Lung (tissue), 12 donors: ENCODE results near the gene ALK. TPM values are rescaled to one million over a fixed set of nuclear protein-coding genes. Genes with fewer than 3 reads are reported as not detected.

Source experiments
- ATAC-seq: fragments of 200-7000 bp; cut with Tn5 transposase; one replicate; pipeline ENCODE4 v1.9.1; 2020; ENCODE audit warnings: moderate number of reproducible peaks; ENCODE audit not compliant: insufficient read depth, low FRiP score
- DNase-seq, 3 donors: peaks; one replicate each; pipeline ENCODE4 v3.0.0-alpha.2; 2013 to 2017
- H3K27ac ChIP-seq, 2 donors: one replicate each; pipeline ENCODE4 v1.5.1; 2013; ENCODE audit warnings: mild to moderate bottlenecking in 2 of 2, moderate library complexity in 2 of 2, control low read depth in 1 of 2, inconsistent platforms in 1 of 2, low read depth in 1 of 2, low read length in 1 of 2
- H3K27me3 ChIP-seq, 3 donors: one replicate each; pipeline ENCODE4 v1.5.1; 2013; ENCODE audit warnings: low read length in 2 of 3; ENCODE audit not compliant: control insufficient read depth in 3 of 3, insufficient read depth in 3 of 3
- H3K36me3 ChIP-seq, 4 donors: one replicate each; pipeline ENCODE4 v1.5.1; 2013; ENCODE audit warnings: low read length in 4 of 4, mild to moderate bottlenecking in 1 of 4, moderate library complexity in 1 of 4; ENCODE audit not compliant: control insufficient read depth in 4 of 4, insufficient read depth in 4 of 4
- H3K4me1 ChIP-seq, 5 donors: one replicate each; pipeline ENCODE4 v1.5.1; 2013; ENCODE audit warnings: low read length in 5 of 5, mild to moderate bottlenecking in 2 of 5, moderate library complexity in 1 of 5; ENCODE audit not compliant: control insufficient read depth in 5 of 5, insufficient read depth in 5 of 5
- H3K4me3 ChIP-seq: one replicate; pipeline ENCODE4 v1.5.1; 2013; ENCODE audit warnings: mild to moderate bottlenecking, control low read depth, moderate library complexity
- H3K9ac ChIP-seq, 2 donors: one replicate each; pipeline ENCODE4 v1.5.1; 2013; ENCODE audit warnings: low read length in 2 of 2, control low read depth in 1 of 2; ENCODE audit not compliant: insufficient read depth in 1 of 2
- H3K9me3 ChIP-seq, 4 donors: one replicate each; pipeline ENCODE4 v1.5.1; 2013; ENCODE audit warnings: low read length in 3 of 4, mild to moderate bottlenecking in 1 of 4, moderate library complexity in 1 of 4; ENCODE audit not compliant: control insufficient read depth in 4 of 4, insufficient read depth in 3 of 4
- WGBS, 2 donors: extraction: QIAGEN DNeasy Blood & Tissue Kit; methylation state at CpG; one replicate each; pipeline ENCODE4 v1.1.7; 2013; 5-methylcytosine and 5-hydroxymethylcytosine counted together
- polyA plus RNA-seq, 2 donors: library from polyadenylated mRNA; stranded (reverse); fragments of 200-250 nt; gene quantifications; one replicate each; pipeline ENCODE4 v1.2.1, GENCODE V29; 2013
- total RNA-seq, 2 donors: library from RNA; depleted of rRNA in 1 of 2; stranded (reverse); fragments of >200 nt in 1 of 2; gene quantifications; one replicate each; pipeline ENCODE4 v1.2.1, GENCODE V29; 2014 to 2021
- TF ChIP-seq, protein P1 (sequence below): IDR thresholded peaks from 2 replicates; pipeline ENCODE4 v1.5.1; 2012; ENCODE audit warnings: mild to moderate bottlenecking; ENCODE audit errors: control extremely low read depth, extremely low read depth
- donor health status: control.
- donor health status: control.
- donor health status: Bipolar disorder and iron deficiency.
- donor health status: healthy.
- donor health status: DM: yes; HTN: yes; CAD: no.

ALK gene
- total and polyA plus RNA-seq, 4 donors = 0.09 to 0.25 (median 0.10) TPM; not detected in 1

DNA sequence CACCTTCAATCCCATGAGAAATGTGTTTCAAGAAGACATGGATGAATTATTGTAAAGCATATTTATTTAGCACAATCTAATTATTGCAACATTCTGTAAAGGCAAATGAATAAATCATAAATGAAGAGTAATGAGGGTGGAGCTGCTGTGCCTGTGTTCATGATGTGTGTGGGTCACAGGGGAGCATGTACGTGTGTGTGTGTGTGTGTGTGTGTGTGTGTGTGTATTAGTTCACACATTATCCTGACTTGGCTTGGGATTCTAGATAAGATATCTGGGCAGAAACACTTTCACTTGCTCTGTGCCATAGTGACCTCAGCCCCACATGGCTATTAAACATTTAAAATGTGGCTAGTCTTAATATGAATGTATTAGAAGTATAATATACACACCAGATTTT lies 361.8 kb downstream of the ALK start:
- no peak overlapping the region for H3K4me3 ChIP-seq
- H3K4me1 ChIP-seq = no peaks in the 10 kb centered on the region
- WGBS, 2 donors = 39 to 80% methylated on average over 1 of the region's 1 CpG
- no peaks in the 10 kb centered on the region for H3K27me3 ChIP-seq
- no peak for ATAC-seq
- H3K36me3 ChIP-seq = no peaks in the 10 kb centered on the region
- TF ChIP-seq, protein P1, sequence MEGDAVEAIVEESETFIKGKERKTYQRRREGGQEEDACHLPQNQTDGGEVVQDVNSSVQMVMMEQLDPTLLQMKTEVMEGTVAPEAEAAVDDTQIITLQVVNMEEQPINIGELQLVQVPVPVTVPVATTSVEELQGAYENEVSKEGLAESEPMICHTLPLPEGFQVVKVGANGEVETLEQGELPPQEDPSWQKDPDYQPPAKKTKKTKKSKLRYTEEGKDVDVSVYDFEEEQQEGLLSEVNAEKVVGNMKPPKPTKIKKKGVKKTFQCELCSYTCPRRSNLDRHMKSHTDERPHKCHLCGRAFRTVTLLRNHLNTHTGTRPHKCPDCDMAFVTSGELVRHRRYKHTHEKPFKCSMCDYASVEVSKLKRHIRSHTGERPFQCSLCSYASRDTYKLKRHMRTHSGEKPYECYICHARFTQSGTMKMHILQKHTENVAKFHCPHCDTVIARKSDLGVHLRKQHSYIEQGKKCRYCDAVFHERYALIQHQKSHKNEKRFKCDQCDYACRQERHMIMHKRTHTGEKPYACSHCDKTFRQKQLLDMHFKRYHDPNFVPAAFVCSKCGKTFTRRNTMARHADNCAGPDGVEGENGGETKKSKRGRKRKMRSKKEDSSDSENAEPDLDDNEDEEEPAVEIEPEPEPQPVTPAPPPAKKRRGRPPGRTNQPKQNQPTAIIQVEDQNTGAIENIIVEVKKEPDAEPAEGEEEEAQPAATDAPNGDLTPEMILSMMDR = no peak
- no peak for DNase-seq
- H3K9ac ChIP-seq = no peak overlapping the region
- H3K27ac ChIP-seq = no peak overlapping the region
- H3K9me3 ChIP-seq = no peaks in the 10 kb centered on the region

DNA sequence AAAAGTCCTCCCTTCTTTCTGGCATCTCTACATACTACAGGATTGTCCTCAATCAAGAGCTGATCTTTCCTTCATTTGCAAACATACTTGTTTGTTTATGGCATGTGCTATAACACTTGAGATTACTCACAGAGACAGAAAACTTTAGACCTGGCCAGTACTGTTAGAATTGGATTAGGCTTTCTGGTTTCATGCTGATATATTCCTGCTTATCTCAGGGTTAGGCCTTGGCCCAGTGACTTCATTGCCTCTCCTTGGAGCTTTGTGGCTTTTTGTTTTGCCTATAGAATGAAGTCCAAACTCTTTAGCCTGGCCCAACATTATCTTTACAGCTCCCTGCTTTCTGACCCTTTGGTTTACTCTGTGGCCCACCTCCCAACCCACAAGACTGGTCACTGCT lies 363.3 kb downstream of the ALK start:
- H3K4me3 ChIP-seq = no peak overlapping the region
- no peak for DNase-seq
- H3K36me3 ChIP-seq = no peaks in the 10 kb centered on the region
- H3K9me3 ChIP-seq = no peaks in the 10 kb centered on the region
- no peak overlapping the region for H3K9ac ChIP-seq
- H3K4me1 ChIP-seq = no peaks in the 10 kb centered on the region
- H3K27ac ChIP-seq = no peak overlapping the region
- TF ChIP-seq, protein P1 = no peak
- no peaks in the 10 kb centered on the region for H3K27me3 ChIP-seq
- ATAC-seq = no peak

DNA sequence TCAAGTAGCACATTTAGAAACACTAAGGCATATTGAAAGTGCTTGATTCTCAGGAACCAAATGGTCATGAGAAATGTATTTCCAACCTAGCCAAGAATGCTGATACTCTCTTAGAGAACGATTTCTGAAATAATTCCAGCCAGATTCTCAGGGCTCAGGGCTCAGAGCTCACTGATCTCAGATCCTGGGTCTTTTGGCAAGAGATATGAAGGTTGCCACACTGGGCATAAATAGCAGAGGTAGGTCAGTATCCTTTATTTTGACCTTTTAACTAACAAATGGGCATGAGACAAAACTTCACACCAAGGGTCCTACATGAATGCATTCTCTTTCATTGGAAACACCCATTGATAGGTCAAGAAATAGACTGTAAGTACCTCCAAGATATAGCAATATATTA lies 364.1 kb downstream of the ALK start:
- no peaks in the 10 kb centered on the region for H3K9me3 ChIP-seq
- H3K27me3 ChIP-seq = no peaks in the 10 kb centered on the region
- H3K4me3 ChIP-seq = no peak overlapping the region
- 52 to 71% methylated on average over 1 of the region's 1 CpG for WGBS, 2 donors
- TF ChIP-seq, protein P1 = no peak
- H3K27ac ChIP-seq = no peak overlapping the region
- no peak for DNase-seq
- H3K9ac ChIP-seq = no peak overlapping the region
- H3K4me1 ChIP-seq = no peaks in the 10 kb centered on the region
- no peak for ATAC-seq
- H3K36me3 ChIP-seq = no peaks in the 10 kb centered on the region

DNA sequence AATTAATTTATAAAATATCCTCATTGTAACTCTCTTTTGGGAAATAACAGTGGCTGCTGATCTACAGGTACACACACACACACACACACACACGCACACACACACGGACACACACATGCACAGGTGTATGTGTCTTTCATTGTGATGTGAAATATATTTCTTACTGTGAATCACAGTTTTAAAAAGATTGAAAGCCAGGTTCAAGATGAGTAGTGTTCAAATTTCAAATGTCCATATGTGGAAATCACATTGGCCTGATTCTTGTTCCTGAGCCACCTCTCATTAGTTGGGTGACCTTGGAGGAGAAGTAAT lies 372.4 kb downstream of the ALK start:
- H3K9ac ChIP-seq = no peak overlapping the region
- H3K27ac ChIP-seq = no peak overlapping the region
- 76 to 91% methylated on average over 2 of the region's 2 CpGs for WGBS, 2 donors
- no peaks in the 10 kb centered on the region for H3K36me3 ChIP-seq
- TF ChIP-seq, protein P1 = no peak
- H3K4me3 ChIP-seq = no peak overlapping the region
- no peaks in the 10 kb centered on the region for H3K4me1 ChIP-seq
- DNase-seq (no peak), ATAC-seq (no peak)
- no peaks in the 10 kb centered on the region for H3K9me3 ChIP-seq
- H3K27me3 ChIP-seq = no peaks in the 10 kb centered on the region
